HG02763 (cell line): ENCODE data around the gene TRIM41.
"Not testable (repeated sequence)": the region's sequence is repeated elsewhere in the genome, so short reads cannot be mapped to it uniquely, and the experiment has no call there.

ENCODE experiments used
- ATAC-seq: cut with Tn5 transposase; IDR thresholded peaks from one replicate; pipeline ENCODE4 v1.9.1; 2021; ENCODE audit warnings: mild to moderate bottlenecking, moderate library complexity; ENCODE audit not compliant: unreplicated experiment

The TRIM41 gene

DNA sequence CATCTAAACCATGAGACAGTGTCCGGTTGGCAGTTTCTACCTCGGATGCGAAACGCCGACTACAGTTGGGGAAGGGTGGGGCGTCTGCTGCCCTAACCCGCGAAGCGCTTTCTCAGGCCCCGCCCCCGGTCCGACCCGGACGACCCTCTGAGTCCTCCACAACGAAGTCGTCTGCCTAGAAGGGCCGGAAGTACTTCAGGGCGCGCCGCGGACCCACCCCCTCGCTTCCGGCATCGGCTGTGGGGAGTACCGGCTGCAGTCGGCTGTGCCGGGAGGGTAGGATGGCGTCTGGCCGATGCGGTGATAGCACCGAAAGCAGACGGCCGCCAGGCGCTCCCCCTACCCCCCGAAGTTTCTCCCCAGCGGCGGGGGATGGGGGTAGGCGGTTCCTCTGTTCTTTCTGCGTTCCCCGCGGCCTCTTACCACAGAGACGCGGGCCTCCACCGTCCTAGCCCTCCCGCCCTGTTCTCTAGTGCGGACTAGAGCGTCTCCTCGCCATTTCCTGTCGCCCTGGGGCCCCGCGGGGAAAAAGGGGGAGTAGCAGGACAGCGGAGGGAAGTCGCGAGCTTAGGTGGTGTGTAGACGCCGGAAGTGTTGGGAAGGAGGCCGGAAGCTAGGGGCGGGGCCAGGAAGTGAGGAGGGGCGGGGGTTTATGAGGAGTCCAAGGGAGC, at the start of gene TRIM41:
TSS of gene TRIM41 (plus strand) at position 224 of the 671 bp plus-strand sequence. CDS start 719 bp downstream, outside the sequence.
- peak; percentile 66 for ATAC-seq

DNA sequence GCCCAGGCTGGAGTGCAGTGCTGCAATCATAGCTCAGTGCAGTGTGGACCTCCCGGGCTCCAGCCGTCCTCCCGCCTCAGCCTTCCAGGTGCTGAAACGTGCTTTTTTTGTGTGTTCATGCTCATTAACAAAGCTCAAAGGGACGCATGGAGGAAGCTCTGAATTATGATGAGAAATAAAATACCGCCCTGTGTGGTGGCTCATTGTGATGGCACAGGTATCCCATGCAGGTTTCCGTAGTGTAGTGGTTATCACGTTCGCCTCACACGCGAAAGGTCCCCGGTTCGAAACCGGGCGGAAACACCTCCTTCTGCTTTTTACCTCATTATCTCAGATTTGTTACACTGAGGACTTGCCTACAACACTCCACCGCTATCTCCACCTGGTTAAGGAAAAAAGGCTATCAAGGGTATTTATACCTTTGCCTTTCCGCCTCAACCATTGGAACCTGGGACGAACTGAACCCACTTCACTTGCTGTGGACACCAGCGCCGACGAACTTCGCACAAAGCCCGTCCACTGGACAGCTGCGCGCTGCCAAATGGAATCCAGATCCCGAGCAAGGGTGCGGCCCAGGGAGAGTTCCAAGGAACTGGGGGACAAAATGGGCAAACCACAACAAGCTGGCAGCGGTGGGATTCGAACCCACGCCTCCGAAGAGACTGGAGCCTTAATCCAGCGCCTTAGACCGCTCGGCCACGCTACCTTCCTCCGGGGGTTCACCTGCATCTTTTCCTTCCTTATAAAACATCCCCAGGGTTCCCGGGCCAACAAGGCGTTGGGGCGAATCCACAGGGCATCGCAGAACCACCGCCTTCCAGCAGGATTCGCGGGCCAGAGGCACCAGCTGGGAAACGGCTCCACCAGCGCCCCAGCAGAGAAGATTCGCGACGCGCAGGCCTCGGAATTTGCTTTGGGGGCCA, 49.4 kb upstream of the TRIM41 start:
- peak; percentile 41 for ATAC-seq

DNA sequence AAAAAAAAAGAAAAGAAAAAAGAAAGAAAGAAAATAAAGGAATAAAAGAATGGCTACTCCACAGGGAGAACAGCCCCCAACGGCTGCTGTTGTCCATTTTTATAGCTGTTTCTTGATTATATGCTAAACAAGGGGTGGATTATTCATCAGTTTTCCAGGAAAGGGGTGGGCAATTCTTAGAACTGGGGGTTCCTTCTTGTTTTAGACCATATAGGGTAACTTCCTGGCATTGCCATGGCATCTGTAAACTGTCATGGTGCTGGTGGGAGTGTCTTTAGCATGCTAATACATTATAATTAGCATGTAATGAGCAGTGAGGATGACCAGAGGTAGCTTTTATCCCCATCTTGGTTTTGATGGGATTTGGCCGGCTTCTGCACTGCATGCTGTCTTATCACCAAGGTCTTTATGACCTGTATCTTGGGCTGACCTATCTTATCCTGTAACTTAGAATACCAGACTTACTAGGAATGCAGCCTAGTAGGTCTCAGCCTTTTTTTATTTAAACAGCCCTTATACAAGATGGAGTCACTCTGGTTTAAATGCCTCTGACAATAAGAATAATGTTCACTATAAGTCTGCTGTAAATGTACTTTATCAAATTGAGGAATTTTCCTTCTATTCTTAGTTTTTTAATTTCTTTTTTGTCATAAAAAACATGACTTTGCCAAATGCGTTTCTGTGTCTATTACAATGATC, 46.7 kb upstream of the TRIM41 start:
- no peak for ATAC-seq

DNA sequence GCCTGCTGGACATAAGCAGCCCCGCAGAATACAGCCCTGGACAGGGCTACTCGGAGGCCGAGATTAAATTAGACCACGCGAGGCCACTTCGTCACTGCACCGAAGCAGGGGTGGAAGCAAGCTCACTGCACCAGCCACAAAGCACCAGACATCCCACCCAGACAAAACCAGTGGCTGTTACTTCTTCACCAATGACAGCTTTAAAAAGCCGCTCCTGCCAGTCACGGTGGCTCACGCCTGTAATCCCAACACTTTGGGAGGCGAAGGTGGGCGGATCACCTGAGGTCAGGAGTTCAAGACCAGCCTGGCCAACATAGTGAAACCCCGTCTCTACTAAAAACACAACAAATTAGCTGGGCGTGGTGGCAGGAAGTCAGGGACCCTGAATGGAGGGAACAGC, 45.5 kb upstream of the TRIM41 start:
- ATAC-seq: not testable (repeated sequence)

DNA sequence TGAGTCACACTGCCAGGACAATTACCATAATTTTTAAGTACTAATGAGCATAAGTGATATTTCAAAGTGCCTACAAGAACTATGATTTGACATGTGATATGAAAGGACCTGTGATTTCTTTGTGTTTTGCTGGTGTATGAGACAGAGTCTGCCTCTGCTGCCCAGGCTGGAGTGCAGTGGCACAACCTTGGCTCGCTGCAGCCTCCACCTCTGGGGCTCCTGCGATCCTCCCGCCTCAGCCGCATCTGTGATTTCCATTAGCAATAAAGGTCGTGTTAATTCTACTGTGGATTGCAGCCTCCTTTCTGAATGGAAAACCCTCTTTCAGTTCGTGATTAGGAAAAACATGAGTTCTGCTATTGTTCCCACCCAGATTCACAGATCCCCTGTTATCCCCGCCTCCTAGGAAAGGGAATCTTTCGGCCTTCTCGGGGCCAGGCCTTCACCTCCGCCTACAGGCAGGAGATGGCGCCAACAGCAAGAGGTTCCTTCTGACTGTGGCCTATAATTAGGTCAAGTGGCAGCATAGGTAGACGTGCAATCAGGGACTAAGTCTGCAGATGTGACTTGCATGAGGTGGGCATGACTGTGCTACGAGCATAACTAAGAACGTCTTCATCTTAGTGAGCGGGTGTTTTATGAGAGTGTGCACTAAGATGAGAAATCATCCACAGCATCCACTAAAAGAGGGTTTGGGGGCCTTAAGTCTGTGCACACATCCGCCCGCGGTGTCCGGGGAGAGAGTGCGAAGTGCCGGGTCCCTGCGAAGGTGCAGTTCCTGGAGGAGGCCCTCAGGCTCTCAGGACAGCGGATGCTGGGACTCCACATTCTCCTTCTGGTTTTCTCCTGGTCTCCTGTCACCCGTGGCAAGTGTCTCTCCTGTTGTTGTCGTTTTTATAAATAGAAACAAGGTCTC, 41.2 kb upstream of the TRIM41 start:
- no peak for ATAC-seq

DNA sequence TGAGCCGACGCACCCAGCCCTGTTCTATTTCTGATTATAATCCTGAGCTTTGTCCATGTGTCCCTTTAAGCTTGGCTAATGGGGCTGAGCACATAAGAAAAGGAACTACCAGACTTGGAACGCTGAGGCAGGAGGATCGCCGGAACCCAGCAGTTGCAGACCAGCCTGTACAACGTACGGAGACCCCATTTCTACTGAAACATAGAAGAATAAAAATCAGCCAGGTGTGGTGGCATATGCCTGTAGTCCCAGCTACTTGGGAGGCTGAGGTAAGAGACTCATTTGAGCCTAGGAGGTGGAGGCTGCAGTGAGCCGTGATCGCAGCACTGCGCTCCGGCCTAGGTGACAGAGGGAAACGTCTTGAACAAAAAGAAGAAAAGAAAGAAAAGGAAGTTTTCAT, 40.4 kb upstream of the TRIM41 start:
- no peak for ATAC-seq

DNA sequence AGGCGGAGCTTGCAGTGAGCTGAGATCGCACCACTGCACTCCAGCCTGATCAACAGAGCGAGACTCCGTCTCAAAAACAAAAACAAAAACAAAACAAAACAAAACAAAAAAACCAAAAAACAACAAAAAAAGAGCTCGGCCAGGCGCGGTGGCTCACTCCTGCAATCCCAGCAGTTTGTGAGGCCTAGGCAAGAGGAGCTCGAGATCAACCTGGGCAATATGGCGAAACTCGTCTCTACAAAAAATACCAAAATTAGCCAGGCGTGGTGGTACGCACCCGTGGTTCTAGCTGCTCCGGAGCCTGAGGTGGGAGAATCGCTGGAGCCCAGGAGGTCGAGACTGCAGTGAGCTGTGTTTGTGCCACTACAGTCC, 38.2 kb upstream of the TRIM41 start:
- no peak for ATAC-seq

DNA sequence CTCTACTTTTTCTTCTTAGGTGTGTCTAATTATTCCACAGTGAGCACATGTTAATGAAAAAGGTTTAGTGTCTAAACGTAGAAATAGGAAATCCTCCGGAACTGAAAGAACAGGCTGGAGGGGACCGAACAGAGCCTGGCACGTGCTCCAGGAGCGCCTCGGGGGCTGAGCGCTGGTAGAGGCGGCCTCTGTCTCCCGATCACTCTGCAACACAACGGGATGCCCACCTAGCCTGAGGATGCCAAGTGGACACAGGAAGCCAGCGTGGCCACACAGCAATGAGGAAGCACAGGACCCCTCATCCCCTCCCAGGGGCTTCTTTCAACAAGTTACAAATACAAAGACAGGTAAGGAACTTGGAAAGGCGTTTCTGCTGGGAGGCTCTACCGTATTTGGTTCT, 37.5 kb upstream of the TRIM41 start:
- no peak for ATAC-seq

DNA sequence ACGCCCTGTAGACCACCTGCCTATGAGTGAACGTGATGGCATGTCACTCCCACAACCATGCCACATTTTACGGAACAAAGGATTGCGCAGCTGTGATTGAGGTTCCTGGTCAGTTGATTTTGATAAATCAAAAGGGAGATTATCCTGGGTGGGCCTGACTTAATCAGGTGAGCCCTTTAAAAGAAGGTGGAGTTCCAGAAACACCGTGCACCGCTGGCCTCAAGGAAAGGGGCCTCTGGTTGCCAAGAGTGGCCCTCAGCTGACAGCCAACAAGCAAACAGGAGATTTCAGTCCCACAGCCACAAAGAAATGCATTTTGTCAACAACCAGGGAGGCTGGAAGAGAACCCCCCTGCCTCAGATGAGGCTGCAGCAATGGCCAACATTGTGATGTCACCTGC, 37.1 kb upstream of the TRIM41 start:
- ATAC-seq: no peak

DNA sequence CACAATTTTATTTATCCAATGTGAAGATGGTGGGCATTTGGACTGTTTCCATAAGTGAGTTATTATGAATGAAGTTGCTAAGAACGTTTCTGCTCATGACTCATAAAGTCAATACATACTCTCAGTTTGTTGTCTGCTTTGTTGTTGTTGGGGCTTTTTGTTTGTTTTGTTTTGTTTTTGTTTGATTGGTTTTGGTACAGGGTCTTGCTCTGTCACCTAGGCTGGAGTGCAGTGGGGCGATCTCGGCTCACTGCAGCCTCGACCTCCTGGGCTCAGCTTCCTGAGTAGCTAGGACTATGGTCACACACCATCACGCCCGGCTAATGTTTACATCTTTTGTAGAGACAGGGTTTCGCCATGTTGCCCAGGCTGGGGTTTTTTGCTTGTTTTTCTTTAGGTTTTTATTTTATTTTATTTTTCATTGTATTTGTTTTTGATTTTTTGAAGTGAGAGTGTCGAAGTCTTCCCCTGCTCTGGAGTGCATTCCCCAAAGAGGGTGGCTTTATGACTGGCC, 36.0 kb upstream of the TRIM41 start:
- no peak for ATAC-seq

DNA sequence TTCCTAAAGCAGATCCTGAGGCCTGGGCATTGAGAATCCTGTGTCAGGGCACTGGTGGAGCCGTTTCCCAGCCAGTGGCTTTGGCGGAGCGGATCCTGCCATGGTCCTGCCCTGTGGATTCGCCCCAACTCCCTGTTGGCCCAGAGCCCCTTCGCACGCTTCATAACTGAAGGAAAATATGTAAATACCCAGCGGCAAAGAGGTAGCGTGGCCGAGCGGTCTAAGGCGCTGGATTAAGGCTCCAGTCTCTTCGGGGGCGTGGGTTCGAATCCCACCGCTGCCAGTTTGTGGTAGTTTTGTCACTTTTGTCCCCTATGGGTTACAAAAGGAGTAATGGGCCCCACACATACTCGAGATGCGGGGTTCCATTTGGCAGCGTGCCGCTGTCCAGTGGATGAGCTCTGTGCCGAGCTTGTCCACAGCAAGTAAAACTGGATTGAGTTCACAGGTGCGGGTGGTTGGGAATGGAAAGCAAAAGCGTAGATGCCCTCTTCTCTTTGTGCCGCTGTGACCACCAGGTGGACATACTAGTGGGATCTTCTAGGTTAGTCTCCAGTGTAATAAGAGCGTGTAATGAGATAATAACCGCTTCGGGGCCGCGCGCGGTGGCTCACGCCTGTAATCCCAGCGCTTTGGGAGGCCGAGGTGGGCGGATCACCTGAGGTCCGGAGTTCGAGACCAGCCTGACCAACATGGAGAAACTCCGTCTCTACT, 35.4 kb upstream of the TRIM41 start:
- no peak for ATAC-seq

DNA sequence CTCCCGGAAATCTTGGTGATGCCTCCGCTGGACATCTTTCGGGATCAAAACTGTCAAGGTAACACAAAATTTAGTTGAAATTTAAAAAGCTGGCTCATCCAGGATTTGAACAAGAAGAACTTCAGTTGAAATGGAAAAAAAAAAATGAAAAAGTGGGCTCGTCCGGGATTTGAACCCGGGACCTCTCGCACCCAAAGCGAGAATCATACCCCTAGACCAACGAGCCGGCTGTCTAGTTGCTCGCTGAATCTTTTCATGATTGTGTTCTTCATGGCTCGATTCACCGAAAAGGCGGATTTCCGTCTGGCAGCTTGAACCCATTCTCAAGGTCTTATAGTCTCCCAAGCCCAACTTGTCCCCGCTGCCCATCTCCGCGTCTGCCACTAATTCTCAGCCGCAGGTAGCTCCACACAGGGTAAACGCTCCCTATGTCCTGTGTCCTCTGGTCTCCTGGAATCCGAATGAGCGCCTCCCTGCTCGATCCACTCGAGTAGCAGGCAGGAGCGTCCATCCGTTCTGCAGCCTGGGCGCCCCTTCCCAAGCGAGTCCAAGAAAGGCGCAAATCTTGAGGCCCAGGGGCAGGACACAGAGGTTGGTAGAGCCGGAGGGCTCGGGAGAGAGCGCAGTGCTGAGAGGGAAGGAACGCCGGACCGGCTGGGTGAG, 34.2 kb upstream of the TRIM41 start:
- ATAC-seq: no peak

DNA sequence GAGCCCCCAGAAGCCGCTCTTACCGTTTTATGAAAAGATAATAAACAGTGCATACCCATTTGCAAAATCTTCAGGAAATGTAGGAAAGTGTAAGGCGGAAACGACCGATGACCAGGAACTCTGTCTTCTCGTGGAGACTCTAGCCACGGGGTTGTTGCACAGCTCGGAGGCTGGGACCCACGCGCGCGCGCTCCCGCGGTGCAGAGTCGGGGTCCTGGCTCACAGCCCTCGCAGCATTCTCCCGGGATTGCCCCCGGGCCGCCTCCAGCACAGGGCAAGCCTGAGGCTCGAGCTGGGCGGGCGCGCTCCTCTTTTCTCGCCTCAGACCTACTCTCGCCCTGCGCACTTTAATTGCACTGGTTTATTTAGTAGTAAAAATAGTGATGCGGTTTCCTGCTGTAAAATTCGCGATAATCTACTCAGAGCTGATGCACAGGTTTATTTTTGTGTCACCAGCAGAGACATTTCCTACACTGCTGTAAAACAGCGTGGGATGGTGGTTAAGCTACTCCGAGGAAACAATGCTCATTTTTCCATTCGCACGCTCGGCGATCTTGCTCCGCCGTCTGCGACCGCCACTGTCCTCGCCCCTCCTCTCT, 33.6 kb upstream of the TRIM41 start:
- ATAC-seq: no peak

DNA sequence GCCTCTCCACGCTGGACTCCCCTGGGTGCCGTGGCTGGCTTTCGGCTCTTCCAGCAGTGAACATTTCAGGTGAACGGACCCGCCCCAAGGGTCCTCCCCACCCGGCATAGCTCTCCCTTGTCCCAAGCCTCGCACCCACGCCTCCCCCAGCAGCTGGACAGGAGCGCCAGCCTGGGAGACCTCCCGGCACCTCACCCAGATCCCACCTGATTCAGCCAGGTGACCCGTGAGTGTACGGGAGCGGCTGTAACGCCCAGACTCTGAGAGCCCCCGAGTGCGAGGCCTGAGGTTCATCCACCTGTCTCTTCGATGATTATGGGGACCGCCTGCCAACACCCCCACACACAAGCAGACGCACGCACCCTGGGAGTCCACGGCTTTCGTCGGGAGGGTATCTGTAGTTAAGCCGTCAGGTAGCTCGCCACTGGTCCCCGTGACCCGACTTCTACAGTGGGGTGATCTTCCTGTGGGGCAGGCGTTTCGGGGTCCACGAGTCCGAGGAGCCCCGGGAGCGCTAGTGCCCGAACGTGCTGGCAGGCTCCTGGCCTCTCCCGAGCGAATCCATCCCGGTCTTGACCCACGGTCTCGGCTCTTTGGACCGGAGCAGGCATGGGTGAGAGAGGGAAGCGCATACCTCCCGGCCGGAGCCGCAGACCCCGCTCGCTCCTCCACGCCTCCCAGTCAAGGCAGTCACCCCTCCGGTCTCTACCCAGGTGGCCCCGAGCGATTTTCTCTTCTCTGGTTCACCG, 32.9 kb upstream of the TRIM41 start:
- ATAC-seq: no peak

DNA sequence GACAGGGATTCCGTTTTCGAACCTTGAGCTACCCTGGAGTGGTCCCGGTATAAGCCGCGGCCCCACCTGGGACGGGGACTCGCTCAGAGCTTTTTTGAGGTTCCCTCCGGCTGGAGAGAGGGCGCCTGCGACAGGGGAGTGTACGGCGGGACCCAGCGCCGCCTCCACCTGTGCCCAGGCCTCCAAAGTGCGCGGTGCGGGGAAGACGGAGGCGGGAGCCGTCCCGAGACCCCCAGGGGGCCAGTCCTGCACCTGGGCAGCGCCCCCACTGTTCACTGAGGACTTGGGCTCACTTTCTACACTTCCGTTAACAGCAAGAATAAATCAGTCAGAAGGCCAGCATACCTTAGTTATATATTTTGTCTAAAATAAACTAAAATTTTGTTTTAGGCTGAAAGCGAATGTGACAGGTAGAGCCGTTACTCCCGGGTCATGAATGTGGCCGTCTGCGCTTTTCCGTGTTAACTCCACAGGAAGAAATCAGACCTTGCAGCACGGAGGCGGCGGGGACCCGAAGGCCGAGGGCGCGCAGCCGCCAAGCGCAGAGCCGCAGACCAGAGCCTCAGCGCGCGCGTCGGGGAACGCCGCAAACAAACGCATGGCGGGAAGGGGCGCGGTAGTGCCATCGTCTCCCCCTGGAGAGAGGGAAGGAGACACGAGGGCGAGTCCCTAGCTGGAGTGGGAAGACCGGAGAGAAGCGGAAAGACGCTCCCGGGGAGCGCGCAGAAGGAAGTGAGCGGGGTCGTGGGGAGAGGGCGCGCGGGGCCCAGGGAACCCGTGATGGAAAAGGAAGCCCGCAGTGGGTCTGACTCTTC, 32.2 kb upstream of the TRIM41 start:
- ATAC-seq: peak; percentile 3

DNA sequence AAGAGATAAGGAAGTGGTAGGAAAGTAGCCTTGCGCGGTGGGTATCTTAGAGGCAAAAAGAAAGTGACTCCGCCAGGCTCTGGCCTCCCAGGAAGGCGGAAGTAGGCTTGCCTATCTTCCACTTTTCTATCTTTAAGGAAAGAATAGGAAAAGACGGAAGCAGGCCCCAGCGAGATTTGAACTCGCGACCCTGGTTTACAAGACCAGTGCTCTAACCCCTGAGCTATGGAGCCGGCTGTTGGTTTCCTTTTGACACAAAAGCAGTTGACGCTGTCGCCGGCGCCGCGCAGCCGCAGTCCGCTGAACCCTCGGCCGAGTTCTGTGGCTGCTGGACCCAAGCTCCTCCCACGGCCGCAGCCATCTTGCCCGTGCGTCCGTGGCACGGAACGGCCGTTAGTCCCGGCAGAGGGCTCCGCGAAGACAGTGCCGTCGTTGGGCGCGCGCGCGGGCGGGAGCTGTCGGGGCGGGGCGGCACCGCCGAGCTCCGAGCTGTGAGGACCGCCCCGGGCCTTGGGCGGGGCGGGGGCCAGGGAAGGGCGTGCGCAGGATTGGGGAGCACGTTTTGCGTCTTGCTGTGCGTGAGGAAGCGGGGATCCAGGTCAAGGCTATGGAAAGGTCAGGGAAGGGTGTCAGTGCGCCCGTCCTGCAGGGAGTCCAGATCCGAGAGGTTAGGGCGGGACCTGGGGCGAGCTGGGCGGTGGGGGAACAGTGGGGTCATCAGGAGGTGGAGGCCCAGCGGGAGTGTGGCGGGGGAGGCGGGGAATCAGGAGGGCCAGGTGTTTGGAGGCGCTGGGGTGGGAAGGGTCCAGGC, 31.4 kb upstream of the TRIM41 start:
- ATAC-seq: peak; percentile 61
